Loucy (cell line): ENCODE measurements around the gene TCF15.

ENCODE experiments used
- H2AFZ ChIP-seq: fragments of 200-600 bp; sonication (generic); 2 replicates; pipeline ENCODE4 v1.6.0; 2016; ENCODE audit warnings: antibody characterized with exemption, mild to moderate bottlenecking, low read length, moderate library complexity
- H3F3A ChIP-seq: fragments of 200-600 bp; 2 replicates; pipeline ENCODE4 v1.6.0; 2016; ENCODE audit warnings: antibody characterized with exemption, low read depth, mild to moderate bottlenecking
- H3K27me3 ChIP-seq: fragments of 200-600 bp; sonication (generic); 2 replicates; pipeline ENCODE4 v1.6.1; 2014; ENCODE audit warnings: low read length, mild to moderate bottlenecking; ENCODE audit not compliant: insufficient read depth, poor library complexity, severe bottlenecking
- H3K36me3 ChIP-seq: fragments of 200-600 bp; sonication (generic); 2 replicates; pipeline ENCODE4 v1.6.1; 2016; ENCODE audit warnings: low read length; ENCODE audit not compliant: insufficient read depth
- H3K4me1 ChIP-seq: fragments of 200-600 bp; sonication (generic); 2 replicates; pipeline ENCODE4 v1.5.1; 2014; ENCODE audit warnings: low read length, mild to moderate bottlenecking; ENCODE audit not compliant: insufficient read depth, poor library complexity, severe bottlenecking
- H3K4me2 ChIP-seq: fragments of 200-600 bp; sonication (generic); 2 replicates; pipeline ENCODE4 v1.6.0; 2014; ENCODE audit warnings: antibody characterized with exemption, low read length, low read depth, mild to moderate bottlenecking; ENCODE audit not compliant: poor library complexity, severe bottlenecking
- H3K4me3 ChIP-seq: fragments of 200-600 bp; sonication (generic); 2 replicates; pipeline ENCODE4 v1.5.1; 2014; ENCODE audit warnings: low read length, mild to moderate bottlenecking, mixed read lengths; ENCODE audit not compliant: poor library complexity, severe bottlenecking
- H3K79me2 ChIP-seq: fragments of 200-600 bp; sonication (generic); 2 replicates; pipeline ENCODE4 v1.6.1; 2014; ENCODE audit warnings: low read length; ENCODE audit not compliant: insufficient read depth
- H3K9ac ChIP-seq: fragments of 200-600 bp; sonication (generic); 2 replicates; pipeline ENCODE4 v1.6.0; 2014; ENCODE audit warnings: mild to moderate bottlenecking, low read depth, low read length, moderate library complexity; ENCODE audit not compliant: poor library complexity, severe bottlenecking
- H3K9me2 ChIP-seq: fragments of 200-600 bp; sonication (generic); replicated peaks from 2 replicates; pipeline ENCODE4 v1.6.1; 2016; ENCODE audit warnings: low read depth, low read length, mixed read lengths
- H3K9me3 ChIP-seq: fragments of 200-600 bp; sonication (generic); 2 replicates; pipeline ENCODE4 v1.6.1; 2014; ENCODE audit warnings: mild to moderate bottlenecking, antibody characterized with exemption, low read length, low read depth; ENCODE audit not compliant: insufficient read depth
- H4K20me1 ChIP-seq: fragments of 200-600 bp; sonication (generic); 2 replicates; pipeline ENCODE4 v1.6.0; 2014; ENCODE audit warnings: antibody characterized with exemption, low read length, mild to moderate bottlenecking; ENCODE audit not compliant: insufficient read depth, poor library complexity, severe bottlenecking
- EZH2phosphoT487 ChIP-seq: fragments of 200-600 bp; IDR thresholded peaks from 2 replicates; pipeline ENCODE4 v1.6.1; 2018; ENCODE audit warnings: antibody characterized with exemption, mild to moderate bottlenecking, moderate library complexity, borderline replicate concordance
- TF ChIP-seq, protein P1 (sequence below): fragments of 200-600 bp; sonication (generic); conservative IDR thresholded peaks from 2 replicates; pipeline ENCODE4 v1.5.1; 2014; ENCODE audit warnings: mild to moderate bottlenecking, antibody characterized with exemption, low read length

TCF15 gene, protein sequence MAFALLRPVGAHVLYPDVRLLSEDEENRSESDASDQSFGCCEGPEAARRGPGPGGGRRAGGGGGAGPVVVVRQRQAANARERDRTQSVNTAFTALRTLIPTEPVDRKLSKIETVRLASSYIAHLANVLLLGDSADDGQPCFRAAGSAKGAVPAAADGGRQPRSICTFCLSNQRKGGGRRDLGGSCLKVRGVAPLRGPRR

DNA sequence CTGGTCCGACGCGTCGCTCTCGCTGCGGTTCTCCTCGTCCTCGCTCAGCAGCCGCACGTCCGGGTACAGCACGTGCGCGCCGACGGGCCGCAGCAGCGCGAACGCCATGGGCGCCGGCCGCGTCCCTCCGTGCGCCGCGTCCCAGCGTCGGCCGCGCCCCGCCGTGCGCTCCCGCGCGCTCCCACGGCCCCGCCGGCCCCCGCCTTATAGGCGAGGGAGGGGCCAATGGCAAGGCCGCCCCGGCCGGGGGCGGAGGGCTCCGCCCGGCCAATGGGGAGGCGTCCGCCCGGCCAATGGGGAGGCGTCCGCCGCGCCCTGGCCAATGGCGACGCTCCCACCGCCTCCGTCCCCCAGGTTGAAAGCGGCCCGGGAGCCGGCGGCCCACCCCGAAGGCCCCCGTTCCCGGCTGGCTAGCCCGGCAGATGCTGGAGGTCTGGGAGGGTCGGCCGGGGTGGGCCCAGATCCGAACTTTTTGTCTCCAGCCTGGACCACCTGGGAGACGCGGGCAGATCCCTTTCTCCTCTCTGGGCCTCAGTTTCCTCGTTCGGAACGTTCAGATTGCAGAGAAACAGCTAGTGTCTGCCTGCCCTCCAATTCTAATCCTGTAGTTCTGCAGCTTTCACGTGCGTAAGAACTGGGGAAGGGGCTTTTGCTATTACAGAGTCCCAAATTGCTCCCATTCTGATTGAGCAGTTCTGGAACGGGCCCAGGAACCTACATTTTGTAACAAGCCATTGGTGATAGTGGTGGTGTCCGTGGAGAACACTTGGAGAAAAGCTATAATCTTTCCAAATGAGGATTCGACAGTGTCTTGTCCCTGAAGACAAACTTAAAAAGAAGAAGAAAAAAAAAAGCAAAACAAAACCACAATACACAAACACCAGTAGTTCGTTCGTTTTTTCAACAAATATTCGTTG lies at the start of gene TCF15:
Gene TCF15 (minus strand): TSS at position 180 of the 917 bp plus-strand sequence. CDS start 72 bp downstream, at position 108.
- no peaks in the 10 kb centered on the region for H3K79me2 ChIP-seq
- no peaks in the 10 kb centered on the region for H3K9me2 ChIP-seq
- no peak within 1 kb of the TSS for H3K4me2 ChIP-seq
- H3K9ac ChIP-seq, result no peak within 1 kb of the TSS
- H3F3A ChIP-seq, result no peaks in the 10 kb centered on the region
- H2AFZ ChIP-seq, result no peak within 1 kb of the TSS
- no peaks in the 10 kb centered on the region for H4K20me1 ChIP-seq
- no peaks in the 10 kb centered on the region for H3K9me3 ChIP-seq
- H3K27me3 ChIP-seq, result no peaks in the 10 kb centered on the region
- H3K4me3 ChIP-seq, result no peak within 1 kb of the TSS
- H3K36me3 ChIP-seq, result no peaks in the 10 kb centered on the region
- H3K4me1 ChIP-seq, result peaks cover 27% of the 10 kb centered on the region
- TF ChIP-seq, protein P1, sequence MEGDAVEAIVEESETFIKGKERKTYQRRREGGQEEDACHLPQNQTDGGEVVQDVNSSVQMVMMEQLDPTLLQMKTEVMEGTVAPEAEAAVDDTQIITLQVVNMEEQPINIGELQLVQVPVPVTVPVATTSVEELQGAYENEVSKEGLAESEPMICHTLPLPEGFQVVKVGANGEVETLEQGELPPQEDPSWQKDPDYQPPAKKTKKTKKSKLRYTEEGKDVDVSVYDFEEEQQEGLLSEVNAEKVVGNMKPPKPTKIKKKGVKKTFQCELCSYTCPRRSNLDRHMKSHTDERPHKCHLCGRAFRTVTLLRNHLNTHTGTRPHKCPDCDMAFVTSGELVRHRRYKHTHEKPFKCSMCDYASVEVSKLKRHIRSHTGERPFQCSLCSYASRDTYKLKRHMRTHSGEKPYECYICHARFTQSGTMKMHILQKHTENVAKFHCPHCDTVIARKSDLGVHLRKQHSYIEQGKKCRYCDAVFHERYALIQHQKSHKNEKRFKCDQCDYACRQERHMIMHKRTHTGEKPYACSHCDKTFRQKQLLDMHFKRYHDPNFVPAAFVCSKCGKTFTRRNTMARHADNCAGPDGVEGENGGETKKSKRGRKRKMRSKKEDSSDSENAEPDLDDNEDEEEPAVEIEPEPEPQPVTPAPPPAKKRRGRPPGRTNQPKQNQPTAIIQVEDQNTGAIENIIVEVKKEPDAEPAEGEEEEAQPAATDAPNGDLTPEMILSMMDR, result no peak
- TF ChIP-seq EZH2phosphoT487, result no peak

DNA sequence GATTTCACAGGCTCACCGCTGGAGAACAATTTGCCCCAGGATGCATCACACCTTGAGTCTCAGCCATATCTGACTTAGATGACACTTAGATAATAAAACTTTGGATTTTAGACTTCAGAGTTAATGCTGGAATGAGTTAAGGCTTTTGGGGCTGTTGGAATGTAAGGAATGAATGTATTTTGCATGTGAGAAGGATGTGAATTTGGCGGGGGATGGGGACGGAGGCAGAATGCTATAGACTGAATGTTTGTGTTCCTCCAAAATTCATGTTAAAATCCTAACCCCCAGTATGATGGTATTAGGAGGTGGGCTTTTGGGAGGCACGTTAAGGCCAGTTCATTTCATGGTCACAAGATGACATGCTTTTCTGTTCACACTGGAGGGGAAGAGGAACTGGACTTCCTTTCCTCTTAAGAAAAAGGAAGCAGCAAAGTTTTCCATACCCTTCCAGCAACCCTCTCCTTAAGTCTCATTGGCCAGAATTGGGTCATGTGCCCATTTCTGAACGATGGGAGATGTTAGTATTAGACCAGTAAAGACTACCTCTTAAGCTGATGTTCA lies 48.7 kb upstream of the TCF15 start:
- TF ChIP-seq, protein P1, result no peak
- TF ChIP-seq EZH2phosphoT487, result no peak
- no peak overlapping the region for H3K9ac ChIP-seq

DNA sequence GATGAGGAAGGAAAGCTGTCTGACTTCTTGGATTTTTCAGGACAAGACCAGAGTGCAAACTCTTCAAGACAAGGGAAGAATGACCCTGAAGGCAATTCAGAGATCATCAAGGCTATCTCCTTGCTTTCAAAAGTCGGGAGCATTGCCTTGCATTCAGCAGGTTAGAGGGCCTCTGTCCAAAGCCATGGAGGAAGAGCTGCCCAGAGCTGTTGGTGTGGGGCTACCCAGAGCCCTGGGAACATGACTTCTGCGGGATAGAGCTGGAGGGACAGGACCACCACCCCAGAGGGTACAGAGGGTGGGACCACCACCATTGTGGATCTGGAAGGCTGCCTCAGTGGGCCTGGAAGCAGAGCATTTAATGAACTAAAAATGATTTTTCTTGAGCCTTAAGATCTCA lies 48.1 kb upstream of the TCF15 start:
- H3F3A ChIP-seq, result no peaks in the 10 kb centered on the region
- no peak overlapping the region for H3K4me3 ChIP-seq
- no peaks in the 10 kb centered on the region for H3K9me2 ChIP-seq
- H4K20me1 ChIP-seq, result no peaks in the 10 kb centered on the region
- no peaks in the 10 kb centered on the region for H3K27me3 ChIP-seq
- H3K9me3 ChIP-seq, result no peaks in the 10 kb centered on the region
- H3K36me3 ChIP-seq, result no peaks in the 10 kb centered on the region
- no peaks in the 10 kb centered on the region for H3K79me2 ChIP-seq
- H3K4me2 ChIP-seq, result no peak overlapping the region
- TF ChIP-seq EZH2phosphoT487, result no peak
- TF ChIP-seq, protein P1, result no peak
- H2AFZ ChIP-seq, result no peak overlapping the region
- H3K4me1 ChIP-seq, result peaks cover 8% of the 10 kb centered on the region
- H3K9ac ChIP-seq, result no peak overlapping the region

More for the DNA sequence above, 48.7 kb upstream of the TCF15 start:
- peaks cover 8% of the 10 kb centered on the region for H3K4me1 ChIP-seq
- H2AFZ ChIP-seq, result no peak overlapping the region
- no peaks in the 10 kb centered on the region for H3F3A ChIP-seq
- no peaks in the 10 kb centered on the region for H3K36me3 ChIP-seq
- H3K79me2 ChIP-seq, result no peaks in the 10 kb centered on the region
- H3K4me3 ChIP-seq, result no peak overlapping the region
- no peaks in the 10 kb centered on the region for H3K9me3 ChIP-seq
- H4K20me1 ChIP-seq, result no peaks in the 10 kb centered on the region
- H3K4me2 ChIP-seq, result no peak overlapping the region
- no peaks in the 10 kb centered on the region for H3K27me3 ChIP-seq
- H3K9me2 ChIP-seq, result no peaks in the 10 kb centered on the region
